H9 (cell line): ENCODE measurements around the gene TDRD7. TPM values are rescaled to one million over a fixed set of nuclear protein-coding genes. Genes with fewer than 3 reads are reported as not detected.

Experiments used
- DNase-seq: peaks from one replicate; pipeline ENCODE4 v3.0.0-alpha.2; 2017
- H2AFZ ChIP-seq: one replicate; pipeline ENCODE4 v1.6.1; 2013; ENCODE audit warnings: mild to moderate bottlenecking, low read length, control low read depth, moderate library complexity
- H2AK5ac ChIP-seq: 2 replicates; pipeline ENCODE4 v1.6.1; 2013; ENCODE audit warnings: low read length, control low read depth, mixed read lengths; ENCODE audit not compliant: insufficient read length
- H2BK120ac ChIP-seq: one replicate; pipeline ENCODE4 v1.6.1; 2013; ENCODE audit warnings: low read depth, mild to moderate bottlenecking, low read length, control low read depth, inconsistent platforms; ENCODE audit not compliant: poor library complexity, severe bottlenecking
- H2BK12ac ChIP-seq: 2 replicates; pipeline ENCODE4 v1.6.1; 2013; ENCODE audit warnings: low read length, control low read depth, mixed read lengths, low read depth; ENCODE audit not compliant: insufficient read length
- H2BK15ac ChIP-seq: 2 replicates; pipeline ENCODE4 v1.6.1; 2013; ENCODE audit warnings: low read depth, low read length, control low read depth
- H2BK20ac ChIP-seq: one replicate; pipeline ENCODE4 v1.6.1; 2013; ENCODE audit warnings: low read depth, mild to moderate bottlenecking, low read length, control low read depth, inconsistent platforms; ENCODE audit not compliant: poor library complexity, severe bottlenecking
- H2BK5ac ChIP-seq: 2 replicates; pipeline ENCODE4 v1.6.1; 2013; ENCODE audit warnings: low read length, control low read depth, mixed read lengths; ENCODE audit not compliant: insufficient read length
- H3K14ac ChIP-seq: 2 replicates; pipeline ENCODE4 v1.6.1; 2013; ENCODE audit warnings: low read length, control low read depth; ENCODE audit not compliant: insufficient read depth
- H3K18ac ChIP-seq: 2 replicates; pipeline ENCODE4 v1.6.1; 2013; ENCODE audit warnings: low read depth, mild to moderate bottlenecking, mixed read lengths, low read length, control low read depth; ENCODE audit not compliant: insufficient read length
- H3K23ac ChIP-seq: 2 replicates; pipeline ENCODE4 v1.6.1; 2013; ENCODE audit warnings: low read length, control low read depth, mixed read lengths, low read depth; ENCODE audit not compliant: insufficient read length
- H3K23me2 ChIP-seq: 2 replicates; pipeline ENCODE4 v1.6.1; 2013; ENCODE audit warnings: low read depth, mild to moderate bottlenecking, mixed read lengths, low read length, control low read depth; ENCODE audit not compliant: insufficient read length, poor library complexity, severe bottlenecking
- H3K27ac ChIP-seq: 2 replicates; pipeline ENCODE4 v1.5.1; 2013; ENCODE audit warnings: low read length, control low read depth, mixed read lengths, low read depth; ENCODE audit not compliant: insufficient read length
- H3K27me3 ChIP-seq: 2 replicates; pipeline ENCODE4 v1.6.1; 2013; ENCODE audit warnings: low read length, control low read depth, inconsistent platforms; ENCODE audit not compliant: insufficient read depth
- H3K4ac ChIP-seq: 2 replicates; pipeline ENCODE4 v1.6.1; 2013; ENCODE audit warnings: low read depth, mild to moderate bottlenecking, control low read depth, inconsistent platforms, low read length, moderate library complexity
- H3K4me1 ChIP-seq: 2 replicates; pipeline ENCODE4 v1.6.1; 2013; ENCODE audit warnings: low read length, control low read depth, inconsistent platforms; ENCODE audit not compliant: insufficient read depth
- H3K4me2 ChIP-seq: 2 replicates; pipeline ENCODE4 v1.6.1; 2013; ENCODE audit warnings: low read length, control low read depth, mixed read lengths; ENCODE audit not compliant: insufficient read length, insufficient read depth
- H3K56ac ChIP-seq: 2 replicates; pipeline ENCODE4 v1.6.1; 2013; ENCODE audit warnings: low read depth, mild to moderate bottlenecking, mixed read lengths, low read length, control low read depth; ENCODE audit not compliant: insufficient read length
- H3K79me1 ChIP-seq: 2 replicates; pipeline ENCODE4 v1.6.1; 2013; ENCODE audit warnings: low read depth, mild to moderate bottlenecking, moderate library complexity, low read length, control low read depth, inconsistent platforms; ENCODE audit not compliant: insufficient read depth, poor library complexity, severe bottlenecking
- H3K79me2 ChIP-seq: 2 replicates; pipeline ENCODE4 v1.6.1; 2013; ENCODE audit warnings: low read length, control low read depth, inconsistent platforms; ENCODE audit not compliant: insufficient read depth
- H3K9ac ChIP-seq: 2 replicates; pipeline ENCODE4 v1.6.1; 2013; ENCODE audit warnings: low read length, control low read depth, mixed read lengths; ENCODE audit not compliant: insufficient read length; ENCODE audit errors: extremely low read depth
- H3K9me3 ChIP-seq: one replicate; pipeline ENCODE4 v1.6.1; 2013; ENCODE audit warnings: low read depth, low read length, inconsistent platforms; ENCODE audit not compliant: control insufficient read depth
- H3T11ph ChIP-seq: one replicate; pipeline ENCODE4 v1.6.1; 2013; ENCODE audit warnings: mild to moderate bottlenecking, low read length, control low read depth, inconsistent platforms
- H4K20me1 ChIP-seq: one replicate; pipeline ENCODE4 v1.6.1; 2013; ENCODE audit not compliant: control insufficient read depth, insufficient read length, insufficient read depth
- H4K5ac ChIP-seq: 2 replicates; pipeline ENCODE4 v1.6.1; 2013; ENCODE audit warnings: low read depth, mild to moderate bottlenecking, mixed read lengths, low read length, control low read depth; ENCODE audit not compliant: insufficient read length
- H4K8ac ChIP-seq: replicated peaks from 2 replicates; pipeline ENCODE4 v1.6.1; 2013; ENCODE audit warnings: low read length, control low read depth, mixed read lengths, low read depth; ENCODE audit not compliant: insufficient read length
- H4K91ac ChIP-seq: 2 replicates; pipeline ENCODE4 v1.6.1; 2013; ENCODE audit warnings: low read depth, mild to moderate bottlenecking, moderate library complexity, mixed read lengths, low read length, control low read depth; ENCODE audit not compliant: insufficient read length
- H3K27ac Mint-ChIP-seq, 3 experiments: 2 replicates in 2 of 3; 3 replicates in 1 of 3; pipeline ENCODE4 v1.8.0; 2020 to 2021; ENCODE audit warnings: mixed read lengths in 3 of 3, mild to moderate bottlenecking in 1 of 3, moderate library complexity in 1 of 3
- H3K27me3 Mint-ChIP-seq: 2 replicates; pipeline ENCODE4 v1.8.0; 2021; ENCODE audit warnings: low read depth, mild to moderate bottlenecking, moderate library complexity, mixed read lengths
- H3K36me3 Mint-ChIP-seq, 3 experiments: 2 replicates in 2 of 3; 3 replicates in 1 of 3; pipeline ENCODE4 v1.8.0; 2020 to 2021; ENCODE audit warnings: low read depth in 3 of 3, mixed read lengths in 3 of 3; ENCODE audit not compliant: insufficient read depth in 1 of 3
- H3K4me1 Mint-ChIP-seq, 2 experiments: 2 replicates each; pipeline ENCODE4 v1.8.0; 2020; ENCODE audit warnings: mixed read lengths in 2 of 2
- H3K4me3 Mint-ChIP-seq, 2 experiments: 2 replicates in 1 of 2; 3 replicates in 1 of 2; pipeline ENCODE4 v1.8.0; 2020 to 2021; ENCODE audit warnings: mild to moderate bottlenecking in 2 of 2, mixed read lengths in 2 of 2, moderate library complexity in 1 of 2
- H3K9me3 Mint-ChIP-seq, 2 experiments: 2 replicates in 1 of 2; 3 replicates in 1 of 2; pipeline ENCODE4 v1.8.0; 2020; ENCODE audit warnings: mild to moderate bottlenecking in 2 of 2, mixed read lengths in 2 of 2, moderate library complexity in 1 of 2
- CTCF ChIP-seq: fragments of 200-600 bp; sonication (generic); conservative IDR thresholded peaks from 3 replicates; pipeline ENCODE4 v1.8.0; 2021; ENCODE audit warnings: antibody characterized with exemption, mild to moderate bottlenecking
- WGBS: extraction: QIAGEN DNeasy Blood & Tissue Kit; methylation state at CpG from one replicate; pipeline ENCODE4 v1.1.7; 2013; ENCODE audit warnings: missing lambda C conversion rate, low lambda C conversion rate, mixed read lengths; ENCODE audit not compliant: insufficient read length; ENCODE audit errors: extremely low coverage; 5-methylcytosine and 5-hydroxymethylcytosine counted together
- total RNA-seq: library from RNA; stranded (reverse); gene quantifications from 2 replicates; pipeline ENCODE4 v1.2.1, GENCODE V29; 2021

Gene TDRD7
- total RNA-seq, 1 experiment from 2014 or later, result 5.1 TPM

- Histone ChIP-seq H3K23me2 (no peaks in the 10 kb centered on the region), H2BK15ac (no peak overlapping the region), H4K91ac (no peak overlapping the region), H3K4me1 (no peaks in the 10 kb centered on the region; the same call in 1 of the 2 replicates), H3K4me2 (no peak overlapping the region), H3K27me3 (no peaks in the 10 kb centered on the region), H2BK20ac (no peak overlapping the region), H2AFZ (no peak overlapping the region), H3K23ac (no peak overlapping the region), H4K5ac (no peak overlapping the region), H3K79me1 (no peaks in the 10 kb centered on the region), H3K56ac (no peak overlapping the region), H4K20me1 (no peaks in the 10 kb centered on the region), H2BK120ac (no peak overlapping the region), H3K27ac (no peak overlapping the region), H3K9me3 (no peaks in the 10 kb centered on the region), H3K14ac (no peak overlapping the region; the same call in 1 of the 2 replicates), H3K18ac (no peak overlapping the region), H3K79me2 (no peaks in the 10 kb centered on the region), H3K9ac (no peak overlapping the region), H2AK5ac (no peak overlapping the region), H3K4ac (no peak overlapping the region), H4K8ac (no peak overlapping the region), H2BK12ac (no peak overlapping the region), H3T11ph (no peak overlapping the region), H2BK5ac (no peak overlapping the region)
- Mint-ChIP-seq H3K4me3 (no peak overlapping the region), H3K9me3 (no peaks in the 10 kb centered on the region), H3K36me3 (peaks cover 0 to 5% (median 1%) of the 10 kb centered on the region in 3 experiments; a peak in 2 of 7 replicates), H3K4me1 (peaks cover 27 to 34% of the 10 kb centered on the region in 2 experiments), H3K27me3 (peaks cover 6% of the 10 kb centered on the region), H3K27ac (no peak overlapping the region)
- no peak for TF ChIP-seq CTCF
- no peak for DNase-seq
- WGBS, result no CpG with 5 or more reads among the region's 5 CpGs
Measured at GRCh38 chr9:97384406-97385262, 27.3 kb upstream of the TDRD7 start.
